ENCODE results near the gene CNPY4.

CNPY4 gene

DNA sequence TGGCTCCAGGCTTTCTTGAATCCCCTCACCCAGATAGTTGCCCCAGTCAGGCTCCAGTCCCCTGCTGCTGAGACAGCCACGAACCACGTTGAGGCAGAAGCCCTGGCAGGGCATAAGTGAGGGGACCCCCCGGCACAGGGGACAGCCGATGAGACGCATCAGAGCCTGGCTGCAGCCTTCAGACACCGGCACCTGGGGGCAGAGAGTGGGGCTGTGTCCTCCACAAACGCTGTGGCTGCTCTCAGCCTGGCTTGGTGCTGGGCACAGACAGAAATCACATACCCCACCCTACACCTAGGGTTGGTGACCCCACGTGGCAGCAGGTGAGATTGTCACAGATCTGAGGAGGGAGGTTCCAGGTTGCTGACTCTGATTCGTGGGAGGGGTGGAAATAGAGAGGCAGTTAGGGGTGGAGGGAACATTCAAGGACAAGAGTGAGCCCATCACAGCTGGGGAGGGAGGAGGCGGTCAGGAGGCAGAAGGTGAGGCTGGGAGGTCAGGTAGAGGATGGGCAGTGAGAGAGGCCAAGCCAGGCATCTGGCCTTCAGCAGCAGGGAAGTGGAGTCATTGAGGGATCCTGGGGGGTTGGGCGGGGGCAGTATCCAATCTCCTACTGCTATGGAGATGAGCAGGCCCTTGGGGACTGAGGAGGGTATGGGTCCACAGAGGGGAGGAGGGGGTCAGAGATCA, 54.5 kb downstream of the CNPY4 start:
- no peak for DNase-seq (ENCODE audit: low read depth)
- no peak overlapping the region for H3K4me3 ChIP-seq (ENCODE audit: control insufficient read depth, low read depth, low read length)
- TF ChIP-seq, protein P1, sequence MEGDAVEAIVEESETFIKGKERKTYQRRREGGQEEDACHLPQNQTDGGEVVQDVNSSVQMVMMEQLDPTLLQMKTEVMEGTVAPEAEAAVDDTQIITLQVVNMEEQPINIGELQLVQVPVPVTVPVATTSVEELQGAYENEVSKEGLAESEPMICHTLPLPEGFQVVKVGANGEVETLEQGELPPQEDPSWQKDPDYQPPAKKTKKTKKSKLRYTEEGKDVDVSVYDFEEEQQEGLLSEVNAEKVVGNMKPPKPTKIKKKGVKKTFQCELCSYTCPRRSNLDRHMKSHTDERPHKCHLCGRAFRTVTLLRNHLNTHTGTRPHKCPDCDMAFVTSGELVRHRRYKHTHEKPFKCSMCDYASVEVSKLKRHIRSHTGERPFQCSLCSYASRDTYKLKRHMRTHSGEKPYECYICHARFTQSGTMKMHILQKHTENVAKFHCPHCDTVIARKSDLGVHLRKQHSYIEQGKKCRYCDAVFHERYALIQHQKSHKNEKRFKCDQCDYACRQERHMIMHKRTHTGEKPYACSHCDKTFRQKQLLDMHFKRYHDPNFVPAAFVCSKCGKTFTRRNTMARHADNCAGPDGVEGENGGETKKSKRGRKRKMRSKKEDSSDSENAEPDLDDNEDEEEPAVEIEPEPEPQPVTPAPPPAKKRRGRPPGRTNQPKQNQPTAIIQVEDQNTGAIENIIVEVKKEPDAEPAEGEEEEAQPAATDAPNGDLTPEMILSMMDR (IDR thresholded peaks at IDR 0.05; ENCODE audit: control insufficient read depth, insufficient read depth, low read depth, low read length, missing control alignments), result no peak

DNA sequence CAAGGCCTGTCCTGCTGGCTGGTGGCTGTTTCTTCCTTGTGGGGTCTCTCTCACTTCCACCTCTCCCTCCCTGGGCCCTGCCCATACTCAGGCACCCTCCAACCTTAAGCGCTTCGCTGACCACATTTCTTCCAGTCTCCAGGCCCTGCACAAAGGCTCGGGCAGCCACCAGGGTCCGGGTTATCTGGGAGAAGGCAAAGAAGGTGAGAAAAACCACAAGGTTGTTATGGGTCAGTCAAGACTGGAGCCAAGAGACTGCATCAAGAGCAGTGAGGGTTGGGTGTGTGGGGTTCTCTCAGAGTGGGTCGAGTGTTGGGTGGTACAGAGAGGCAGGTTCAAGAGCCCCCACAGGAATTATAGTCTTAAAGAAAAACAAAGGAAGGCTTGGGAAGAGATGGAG, 55.1 kb downstream of the CNPY4 start:
- TF ChIP-seq, protein P1 (IDR thresholded peaks at IDR 0.05; ENCODE audit: control insufficient read depth, insufficient read depth, low read depth, low read length, missing control alignments), result no peak
- no peak overlapping the region for H3K4me3 ChIP-seq (ENCODE audit: control insufficient read depth, low read depth, low read length)
- no peak for DNase-seq (ENCODE audit: low read depth)

Measured in AG09309 (cell line).